A549 (cell line): ENCODE data around the gene PPARA. TPM values are rescaled to one million over a fixed set of nuclear protein-coding genes. Genes with fewer than 3 reads are reported as not detected.

Experiments
- ATAC-seq, 2 experiments: fragments of 200-7000 bp in 1 of 2; fragments of >200 bp in 1 of 2; cut with Nextera tagmentation in 1 of 2; cut with Tn5 transposase in 1 of 2; 3 replicates each; pipeline versions ENCODE4 v1.8.0 to v1.9.1; 2018 to 2020; ENCODE audit warnings: mild to moderate bottlenecking in 1 of 2, moderate library complexity in 1 of 2
- CTCF ChIA-PET: fragments of 300-600 bp; sonication (Branson Sonifier 250); formaldehyde crosslinking; extraction: SDS; loops from one replicate; lab custom pipeline; 2021; ENCODE audit warnings: antibody characterized with exemption, inconsistent platforms; lab: Yijun Ruan, JAX
- POLR2A ChIA-PET: fragments of 350-600 bp; formaldehyde crosslinking; extraction: SDS; loops from one replicate; lab custom pipeline; 2021; ENCODE audit warnings: antibody characterized with exemption, inconsistent platforms; lab: Yijun Ruan, JAX
- DNase-seq, 2 experiments: peaks; one replicate each; pipeline versions ENCODE4 v3.0.0 to v3.0.0-alpha.2; 2011 to 2016; ENCODE audit warnings: low read depth in 1 of 2, low spot score in 1 of 2
- FAIRE-seq: peaks from 2 replicates; lab custom pipeline; 2011; peaks lifted over from hg19 to GRCh38; lab: Jason Lieb, UNC
- H3K27ac ChIP-seq, 2 experiments: fragments of >200 bp; sonication (Bioruptor Twin); formaldehyde crosslinking; 3 replicates each; pipeline ENCODE4 v1.5.1; 2016 to 2017
- H3K4me1 ChIP-seq: fragments of >200 bp; sonication (Bioruptor Twin); formaldehyde crosslinking; 3 replicates; pipeline ENCODE4 v1.6.1; 2016
- H3K4me2 ChIP-seq: fragments of >200 bp; sonication (Bioruptor Twin); formaldehyde crosslinking; 3 replicates; pipeline ENCODE4 v1.6.1; 2016
- H3K4me3 ChIP-seq: fragments of >200 bp; sonication (Bioruptor Twin); formaldehyde crosslinking; 3 replicates; pipeline ENCODE4 v1.5.1; 2016
- H3K9me3 ChIP-seq: fragments of >200 bp; sonication (Bioruptor Twin); formaldehyde crosslinking; 3 replicates; pipeline ENCODE4 v1.6.1; 2016
- CBX2 ChIP-seq: fragments of 200-600 bp; sonication (generic); IDR thresholded peaks from 2 replicates; pipeline ENCODE4 v1.6.1; 2016; ENCODE audit warnings: low read depth, mild to moderate bottlenecking, borderline replicate concordance
- CBX8 ChIP-seq: fragments of 200-600 bp; sonication (generic); IDR thresholded peaks from 2 replicates; pipeline ENCODE4 v1.6.1; 2016
- CEBPB ChIP-seq, 2 experiments: fragments of >200 bp in 1 of 2; sonication (Bioruptor Twin) in 1 of 2; formaldehyde crosslinking in 1 of 2; IDR thresholded peaks; 2 replicates each; pipeline ENCODE4 v1.6.1; 2012 to 2016
- E2F6 ChIP-seq: IDR thresholded peaks from 2 replicates; pipeline ENCODE4 v1.6.1; 2012; ENCODE audit warnings: low read depth, borderline replicate concordance
- EHF ChIP-seq: fragments of 250-450 bp; sonication (Bioruptor Pico); IDR thresholded peaks from 2 replicates; pipeline ENCODE4 v1.5.0; 2020; ENCODE audit warnings: mild to moderate bottlenecking
- EHMT2 ChIP-seq: fragments of 200-600 bp; sonication (generic); IDR thresholded peaks from 2 replicates; pipeline ENCODE4 v1.6.1; 2016; ENCODE audit warnings: antibody characterized with exemption, low read depth, mild to moderate bottlenecking, moderate library complexity
- EP300 ChIP-seq, 2 experiments: fragments of >200 bp; sonication (Bioruptor Twin); formaldehyde crosslinking; IDR thresholded peaks; 2 replicates in 1 of 2; 3 replicates in 1 of 2; pipeline ENCODE4 v1.6.1; 2016 to 2017
- ESRRA ChIP-seq: fragments of 150-350 bp; IDR thresholded peaks from 2 replicates; pipeline ENCODE4 v1.6.1; 2014; ENCODE audit warnings: mild to moderate bottlenecking, low read length, borderline replicate concordance
- HDAC2 ChIP-seq: fragments of 200-600 bp; sonication (generic); IDR thresholded peaks from 2 replicates; pipeline ENCODE4 v1.6.1; 2016
- HOXB13 ChIP-seq: fragments of 250-450 bp; sonication (Bioruptor Pico); IDR thresholded peaks from 2 replicates; pipeline ENCODE4 v1.5.0; 2020; ENCODE audit warnings: low read depth, mild to moderate bottlenecking, moderate library complexity
- JUNB ChIP-seq: fragments of >200 bp; sonication (Bioruptor Twin); formaldehyde crosslinking; IDR thresholded peaks from 2 replicates; pipeline ENCODE4 v1.6.1; 2016
- MAX ChIP-seq: IDR thresholded peaks from 2 replicates; pipeline ENCODE4 v1.6.1; 2012
- MAZ ChIP-seq: fragments of 150-350 bp; IDR thresholded peaks from 2 replicates; pipeline ENCODE4 v1.6.1; 2014; ENCODE audit warnings: antibody characterized with exemption, low read depth, low read length, borderline replicate concordance
- MYC ChIP-seq: IDR thresholded peaks from 2 replicates; pipeline ENCODE4 v1.6.1; 2012; ENCODE audit warnings: mild to moderate bottlenecking, inconsistent platforms, low read length, improper control_type of control experiment, borderline replicate concordance
- NPAS2 ChIP-seq: fragments of 250-450 bp; sonication (Bioruptor Pico); IDR thresholded peaks from 2 replicates; pipeline ENCODE4 v1.8.0; 2022; ENCODE audit warnings: mild to moderate bottlenecking, moderate library complexity, borderline replicate concordance
- NR3C1 ChIP-seq: fragments of >200 bp; sonication (Bioruptor Twin); formaldehyde crosslinking; IDR thresholded peaks from 3 replicates; pipeline ENCODE4 v1.6.1; 2017
- PHF8 ChIP-seq: fragments of 200-600 bp; sonication (generic); IDR thresholded peaks from 2 replicates; pipeline ENCODE4 v1.6.1; 2016; ENCODE audit warnings: low read depth, mild to moderate bottlenecking, antibody characterized with exemption, moderate library complexity, borderline replicate concordance
- POLR2A ChIP-seq: IDR thresholded peaks from 2 replicates; pipeline ENCODE4 v1.6.1; 2012; ENCODE audit warnings: mild to moderate bottlenecking, low read length
- RAD21 ChIP-seq, 2 experiments: fragments of >200 bp in 1 of 2; sonication (Bioruptor Twin) in 1 of 2; formaldehyde crosslinking in 1 of 2; IDR thresholded peaks in 1 of 2; conservative IDR thresholded peaks in 1 of 2; 2 replicates in 1 of 2; 3 replicates in 1 of 2; pipeline ENCODE4 v1.6.1; 2012 to 2018; ENCODE audit warnings: inconsistent platforms in 1 of 2
- ZNF302 ChIP-seq: fragments of 250-450 bp; sonication (Bioruptor Pico); IDR thresholded peaks from 2 replicates; pipeline ENCODE4 v1.9.0; 2021; ENCODE audit warnings: inconsistent platforms, mild to moderate bottlenecking, moderate library complexity
- WGBS: methylation state at CpG from one replicate; pipeline ENCODE4 v1.1.6; 2017; ENCODE audit errors: missing lambda C conversion rate; 5-methylcytosine and 5-hydroxymethylcytosine counted together
- polyA plus RNA-seq, 4 experiments: library from polyadenylated mRNA; depleted of rRNA in 3 of 4; stranded (reverse); fragments of >200 nt; fragmentation: RNase III in 1 of 4; extraction: RNeasy Plus Mini Kit Qiagen cat#74134 plus additional on column Dnase treatment in 1 of 4; gene quantifications; 2 replicates in 3 of 4; 3 replicates in 1 of 4; pipeline ENCODE4 v1.2.3, GENCODE V29; 2011 to 2017
- TF ChIP-seq, protein P1 (sequence below): fragments of 150-350 bp; IDR thresholded peaks from 2 replicates; pipeline ENCODE4 v1.6.1; 2014; ENCODE audit warnings: low read depth, mild to moderate bottlenecking, low read length
- TF ChIP-seq, protein P2 (sequence below): fragments of 250-450 bp; sonication (Bioruptor Pico); IDR thresholded peaks from 2 replicates; pipeline ENCODE4 v1.5.0; 2020; ENCODE audit warnings: low read depth, mild to moderate bottlenecking, moderate library complexity

The PPARA gene
- polyA plus RNA-seq, 2 of the 4 experiments (the other 2 are of a cell fraction) = 2.6 to 2.8 TPM

DNA sequence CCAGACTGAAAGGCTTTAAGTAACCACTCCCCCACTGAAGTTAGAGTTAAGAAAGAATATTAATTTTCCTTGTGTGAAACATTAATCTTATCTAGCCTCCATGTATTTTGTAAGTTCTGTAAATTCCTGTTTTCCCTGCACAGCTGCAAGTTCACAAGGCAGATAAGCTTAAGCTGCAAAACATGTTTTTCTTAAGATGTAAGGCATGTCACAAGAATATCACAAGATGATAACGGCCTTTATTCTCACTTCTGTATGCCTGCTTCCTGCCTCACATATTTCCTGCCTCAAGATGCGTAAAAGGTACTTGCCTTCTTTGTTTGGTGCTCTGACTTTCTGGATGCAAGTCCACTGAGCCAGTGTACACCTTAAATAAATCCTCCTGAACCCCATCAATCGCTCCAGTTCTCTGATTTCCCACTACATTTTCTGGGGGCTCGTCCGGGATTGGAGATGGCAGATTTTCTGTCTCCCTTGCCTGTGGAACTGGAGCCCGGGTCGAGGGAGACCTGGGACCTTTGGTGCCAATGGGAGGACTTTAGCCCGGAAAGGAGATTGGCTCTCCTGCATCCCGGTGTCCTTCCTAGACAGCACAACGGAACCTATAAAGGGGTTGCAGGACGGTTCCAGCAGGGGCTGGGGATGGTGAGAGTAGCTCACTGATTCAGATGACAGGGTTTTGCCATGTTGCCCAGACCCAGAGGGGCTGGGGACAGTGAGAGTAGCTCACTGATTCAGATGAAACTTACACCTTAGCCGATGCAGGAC lies 30.2 kb downstream of the PPARA start:
- POLR2A ChIA-PET = no interaction called here
- ATAC-seq = no peak
- Histone ChIP-seq H3K9me3 (peaks cover 8% of the 10 kb centered on the region; the same call in 1 of the 3 replicates), H3K4me2 (no peak overlapping the region), H3K27ac (no peak overlapping the region), H3K4me1 (0 out of 3 replicates have a peak, but pooled peaks cover 6% of the 10 kb centered on the region), H3K4me3 (no peak overlapping the region)
- CTCF ChIA-PET = no interaction called here
- 92% methylated on average over 12 of the region's 12 CpGs for WGBS
- FAIRE-seq = no peak
- TF ChIP-seq CBX2 (no peak), EHMT2 (no peak), MYC (no peak), NPAS2 (no peak), E2F6 (no peak), MAX (no peak)
- DNase-seq = no peak

DNA sequence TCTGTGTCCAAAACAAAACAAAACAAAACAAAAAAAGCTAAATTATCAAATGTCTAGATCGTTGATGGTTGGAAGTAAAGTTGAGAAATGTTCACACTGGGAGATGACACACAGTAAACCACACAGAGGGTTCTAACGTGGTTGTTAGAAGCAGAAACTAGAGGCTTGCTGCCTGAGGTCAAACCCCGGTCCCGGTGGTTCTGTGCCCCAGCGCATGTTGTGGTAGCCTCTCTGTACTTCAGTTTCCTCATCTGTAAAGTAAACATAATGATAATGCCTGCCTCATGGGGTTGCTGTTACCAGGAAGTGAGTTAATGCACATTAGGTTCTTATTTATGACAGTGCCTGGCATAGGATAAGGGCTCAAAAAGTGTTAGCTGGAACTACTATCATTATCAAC lies 33.4 kb downstream of the PPARA start:
- 61% methylated on average over 5 of the region's 5 CpGs for WGBS
- no peak for FAIRE-seq
- no peak overlapping the region for H3K4me3 ChIP-seq
- H3K4me1 ChIP-seq = 0 out of 3 replicates have a peak, but pooled peaks cover 3% of the 10 kb centered on the region
- no peak overlapping the region for H3K4me2 ChIP-seq
- no peak overlapping the region for H3K27ac ChIP-seq
- H3K9me3 ChIP-seq = peaks cover 8% of the 10 kb centered on the region; the same call in 1 of the 3 replicates
- ATAC-seq = no peak
- DNase-seq = no peak
- ChIA-PET CTCF (no interaction called here), POLR2A (no interaction called here)
- TF ChIP-seq, protein P1, sequence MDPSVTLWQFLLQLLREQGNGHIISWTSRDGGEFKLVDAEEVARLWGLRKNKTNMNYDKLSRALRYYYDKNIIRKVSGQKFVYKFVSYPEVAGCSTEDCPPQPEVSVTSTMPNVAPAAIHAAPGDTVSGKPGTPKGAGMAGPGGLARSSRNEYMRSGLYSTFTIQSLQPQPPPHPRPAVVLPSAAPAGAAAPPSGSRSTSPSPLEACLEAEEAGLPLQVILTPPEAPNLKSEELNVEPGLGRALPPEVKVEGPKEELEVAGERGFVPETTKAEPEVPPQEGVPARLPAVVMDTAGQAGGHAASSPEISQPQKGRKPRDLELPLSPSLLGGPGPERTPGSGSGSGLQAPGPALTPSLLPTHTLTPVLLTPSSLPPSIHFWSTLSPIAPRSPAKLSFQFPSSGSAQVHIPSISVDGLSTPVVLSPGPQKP = no peak
- TF ChIP-seq NPAS2 = no peak
- TF ChIP-seq HOXB13 = no peak
- no peak for TF ChIP-seq JUNB
- no peak for TF ChIP-seq EHMT2
- TF ChIP-seq PHF8 = no peak
- no peak for TF ChIP-seq RAD21 (conservative IDR thresholded peaks at IDR 0.05 in 1 of 2, IDR thresholded peaks at IDR 0.05 in 1 of 2)
- no peak for TF ChIP-seq MAZ
- TF ChIP-seq EP300 (IDR thresholded peaks at IDR 0.05) = no peak
- TF ChIP-seq NR3C1 = no peak
- no peak for TF ChIP-seq ZNF302 (CRISPR knock-in tag)
- no peak for TF ChIP-seq CEBPB (IDR thresholded peaks at IDR 0.05)
- TF ChIP-seq E2F6 = no peak
- TF ChIP-seq, protein P2, sequence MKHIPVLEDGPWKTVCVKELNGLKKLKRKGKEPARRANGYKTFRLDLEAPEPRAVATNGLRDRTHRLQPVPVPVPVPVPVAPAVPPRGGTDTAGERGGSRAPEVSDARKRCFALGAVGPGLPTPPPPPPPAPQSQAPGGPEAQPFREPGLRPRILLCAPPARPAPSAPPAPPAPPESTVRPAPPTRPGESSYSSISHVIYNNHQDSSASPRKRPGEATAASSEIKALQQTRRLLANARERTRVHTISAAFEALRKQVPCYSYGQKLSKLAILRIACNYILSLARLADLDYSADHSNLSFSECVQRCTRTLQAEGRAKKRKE = no peak
- no peak for TF ChIP-seq ESRRA
- TF ChIP-seq CBX8 = no peak
- no peak for TF ChIP-seq EHF
- no peak for TF ChIP-seq POLR2A
- TF ChIP-seq HDAC2 = no peak
